SU-DHL-6 (cell line): ENCODE data around the gene CAGE1.

Source experiments
- EZH2phosphoT487 ChIP-seq: fragments of 200-600 bp; sonication (generic), shearing (Covaris generic); conservative IDR thresholded peaks from 2 replicates; pipeline ENCODE4 v1.6.1; 2018; ENCODE audit warnings: mild to moderate bottlenecking, antibody characterized with exemption, low read length, moderate library complexity, mixed read lengths
- TF ChIP-seq, protein P1 (sequence below): fragments of 200-600 bp; sonication (generic); IDR thresholded peaks from one replicate; pipeline ENCODE4 v1.5.1; 2017; ENCODE audit warnings: antibody characterized with exemption, mild to moderate bottlenecking, low read length, moderate library complexity; ENCODE audit not compliant: insufficient read depth, poor library complexity, severe bottlenecking

DNA sequence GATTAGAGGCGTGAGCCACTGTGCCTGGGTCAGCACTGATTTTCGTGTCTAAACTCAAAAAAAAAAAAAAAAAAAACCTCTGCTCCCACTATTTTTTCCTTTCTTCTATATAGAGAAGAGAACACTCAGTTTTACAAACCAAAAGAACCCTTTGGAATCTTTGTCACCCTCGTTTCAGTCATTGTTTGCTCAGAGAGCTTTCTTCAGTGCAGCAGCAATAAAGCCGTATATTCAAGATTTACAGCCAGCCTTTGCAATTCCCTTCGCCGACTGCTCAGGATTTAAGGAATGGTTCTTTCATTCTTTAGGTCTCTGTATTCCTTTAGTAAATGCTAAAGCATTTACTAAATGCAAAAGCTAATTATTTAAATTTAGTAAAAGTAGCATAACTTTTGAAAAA is 20.2 kb upstream of the CAGE1 start:
- TF ChIP-seq, protein P1, sequence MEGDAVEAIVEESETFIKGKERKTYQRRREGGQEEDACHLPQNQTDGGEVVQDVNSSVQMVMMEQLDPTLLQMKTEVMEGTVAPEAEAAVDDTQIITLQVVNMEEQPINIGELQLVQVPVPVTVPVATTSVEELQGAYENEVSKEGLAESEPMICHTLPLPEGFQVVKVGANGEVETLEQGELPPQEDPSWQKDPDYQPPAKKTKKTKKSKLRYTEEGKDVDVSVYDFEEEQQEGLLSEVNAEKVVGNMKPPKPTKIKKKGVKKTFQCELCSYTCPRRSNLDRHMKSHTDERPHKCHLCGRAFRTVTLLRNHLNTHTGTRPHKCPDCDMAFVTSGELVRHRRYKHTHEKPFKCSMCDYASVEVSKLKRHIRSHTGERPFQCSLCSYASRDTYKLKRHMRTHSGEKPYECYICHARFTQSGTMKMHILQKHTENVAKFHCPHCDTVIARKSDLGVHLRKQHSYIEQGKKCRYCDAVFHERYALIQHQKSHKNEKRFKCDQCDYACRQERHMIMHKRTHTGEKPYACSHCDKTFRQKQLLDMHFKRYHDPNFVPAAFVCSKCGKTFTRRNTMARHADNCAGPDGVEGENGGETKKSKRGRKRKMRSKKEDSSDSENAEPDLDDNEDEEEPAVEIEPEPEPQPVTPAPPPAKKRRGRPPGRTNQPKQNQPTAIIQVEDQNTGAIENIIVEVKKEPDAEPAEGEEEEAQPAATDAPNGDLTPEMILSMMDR, result no peak
- no peak for TF ChIP-seq EZH2phosphoT487
